ENCODE results near the gene CASQ2.

Gene CASQ2

DNA sequence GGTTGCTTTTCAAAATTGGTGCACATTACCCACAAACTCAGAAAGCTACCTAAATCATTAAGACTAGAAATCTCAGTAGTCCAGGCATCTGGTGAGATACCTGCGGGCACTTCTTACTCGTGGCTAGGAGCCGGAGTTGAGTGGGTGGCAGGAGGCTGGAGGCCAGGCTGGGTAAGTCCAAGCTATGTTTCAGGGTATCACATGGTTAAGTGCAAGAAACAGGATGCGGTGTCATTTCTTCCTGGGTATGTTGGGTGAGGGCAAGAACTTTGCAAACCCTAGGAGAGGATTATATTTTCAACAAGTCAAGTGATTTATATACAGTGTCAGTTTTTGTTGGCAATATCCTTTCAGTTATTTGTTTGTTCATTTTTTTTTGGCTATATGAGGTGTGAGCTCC is 85.7 kb downstream of the CASQ2 start:
- Mint-ChIP-seq H3K27me3 (no peaks in the 10 kb centered on the region), H3K4me3 (no peak overlapping the region), H3K36me3 (no peaks in the 10 kb centered on the region), H3K4me1 (peaks cover 9% of the 10 kb centered on the region), H3K9me3 (no peaks in the 10 kb centered on the region), H3K27ac (no peak overlapping the region)
- ATAC-seq (ENCODE audit: low read depth): no peak
- DNase-seq (ENCODE audit: low spot score in 2 of 2): no peak

- H3K4me1 Mint-ChIP-seq: peaks cover 9% of the 10 kb centered on the region
- H3K27ac Mint-ChIP-seq: no peak overlapping the region
- ATAC-seq (ENCODE audit: low read depth) (no peak), DNase-seq (ENCODE audit: low spot score in 2 of 2) (no peak)
- H3K27me3 Mint-ChIP-seq: no peaks in the 10 kb centered on the region
- H3K4me3 Mint-ChIP-seq: no peak overlapping the region
- no peaks in the 10 kb centered on the region for H3K36me3 Mint-ChIP-seq
- no peaks in the 10 kb centered on the region for H3K9me3 Mint-ChIP-seq
Observed at GRCh38 chr1:115680730-115681111, 87.8 kb downstream of the CASQ2 start.

DNA sequence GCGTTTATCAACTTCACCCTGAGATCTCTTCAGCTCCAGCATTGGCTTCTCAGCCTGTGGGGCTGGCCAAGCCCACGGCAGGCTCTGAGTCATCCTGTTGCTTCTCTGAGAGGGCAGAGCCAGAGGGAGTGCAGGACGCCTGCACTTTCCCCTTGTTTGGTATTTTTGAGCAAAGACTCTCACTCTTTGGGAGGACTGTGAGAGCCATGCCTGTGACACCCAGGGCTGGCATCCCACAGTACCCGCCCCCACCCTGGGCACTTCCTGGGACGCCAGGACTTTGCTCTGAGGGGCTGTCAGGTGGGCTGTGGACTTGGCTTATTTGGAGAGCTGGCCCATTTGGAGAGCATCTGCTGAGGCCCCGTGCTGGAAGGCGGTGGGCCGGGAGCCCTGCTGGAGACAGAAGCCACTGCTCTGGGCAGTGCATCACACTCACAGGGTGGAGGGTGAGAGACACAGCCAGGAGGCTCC is 89.3 kb downstream of the CASQ2 start:
- Mint-ChIP-seq H3K9me3 (no peaks in the 10 kb centered on the region), H3K27me3 (no peaks in the 10 kb centered on the region), H3K36me3 (no peaks in the 10 kb centered on the region), H3K4me3 (no peak overlapping the region), H3K27ac (no peak overlapping the region), H3K4me1 (peaks cover 9% of the 10 kb centered on the region)
- DNase-seq (ENCODE audit: low spot score in 2 of 2) (no peak), ATAC-seq (ENCODE audit: low read depth) (no peak)

GRCh38 chr1:115678141-115678540 is 90.4 kb downstream of the CASQ2 start:
- no peaks in the 10 kb centered on the region for H3K27me3 Mint-ChIP-seq
- no peaks in the 10 kb centered on the region for H3K9me3 Mint-ChIP-seq
- H3K36me3 Mint-ChIP-seq: no peaks in the 10 kb centered on the region
- DNase-seq (ENCODE audit: low spot score in 2 of 2): no peak
- H3K4me3 Mint-ChIP-seq: no peak overlapping the region
- peaks cover 9% of the 10 kb centered on the region for H3K4me1 Mint-ChIP-seq
- no peak for ATAC-seq (ENCODE audit: low read depth)
- H3K27ac Mint-ChIP-seq: no peak overlapping the region

- DNase-seq (ENCODE audit: low spot score in 2 of 2) (no peak), ATAC-seq (ENCODE audit: low read depth) (no peak)
- Mint-ChIP-seq H3K9me3 (no peaks in the 10 kb centered on the region), H3K27ac (no peak overlapping the region), H3K36me3 (no peaks in the 10 kb centered on the region), H3K4me3 (no peak overlapping the region), H3K4me1 (peaks cover 9% of the 10 kb centered on the region), H3K27me3 (no peaks in the 10 kb centered on the region)
Observed at GRCh38 chr1:115677565-115677964, 90.9 kb downstream of the CASQ2 start.

GRCh38 chr1:115677182-115677555 is 91.3 kb downstream of the CASQ2 start:
- no peaks in the 10 kb centered on the region for H3K36me3 Mint-ChIP-seq
- peaks cover 9% of the 10 kb centered on the region for H3K4me1 Mint-ChIP-seq
- no peak overlapping the region for H3K27ac Mint-ChIP-seq
- no peaks in the 10 kb centered on the region for H3K9me3 Mint-ChIP-seq
- no peak overlapping the region for H3K4me3 Mint-ChIP-seq
- ATAC-seq (ENCODE audit: low read depth) (peak; percentile 37), DNase-seq (ENCODE audit: low spot score in 2 of 2) (no peak)
- no peaks in the 10 kb centered on the region for H3K27me3 Mint-ChIP-seq

DNA sequence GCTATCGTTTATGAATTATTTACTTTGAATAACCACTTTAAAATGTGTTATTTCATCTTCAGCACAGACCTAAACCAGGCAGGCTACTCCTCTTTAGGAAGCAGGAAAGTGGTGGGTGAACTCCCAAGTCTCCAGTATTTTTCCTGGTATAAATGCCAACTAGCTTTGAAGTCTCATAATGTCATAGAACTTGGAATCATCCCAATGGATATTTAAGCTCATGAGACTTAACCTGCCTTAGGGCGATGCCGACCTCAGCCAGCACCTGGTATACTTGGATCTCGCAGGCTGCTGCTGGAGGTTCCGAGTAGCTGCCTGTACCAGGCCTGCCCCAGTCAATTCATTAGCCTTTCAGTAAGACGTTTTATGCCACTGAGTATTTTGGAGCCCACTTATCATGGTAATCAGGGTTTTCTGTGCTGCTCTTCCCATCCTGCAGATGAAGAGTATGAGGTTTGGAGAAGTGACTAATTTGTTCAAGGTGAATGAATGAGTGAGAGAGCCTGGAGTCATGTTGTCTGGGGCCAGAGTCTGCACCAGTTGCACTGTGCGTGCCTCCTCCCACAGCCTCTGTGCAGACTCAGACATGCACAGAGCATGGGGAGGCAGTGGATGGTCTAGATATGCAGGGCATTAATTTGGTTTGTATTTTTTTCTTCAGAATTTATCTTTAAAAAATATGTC is 91.9 kb downstream of the CASQ2 start:
- H3K4me1 Mint-ChIP-seq: peaks cover 9% of the 10 kb centered on the region

GRCh38 chr1:115672224-115673009 is 96.1 kb downstream of the CASQ2 start:
- Mint-ChIP-seq H3K27me3 (no peaks in the 10 kb centered on the region), H3K36me3 (peaks cover 1% of the 10 kb centered on the region), H3K9me3 (peaks cover 1% of the 10 kb centered on the region), H3K4me1 (no peaks in the 10 kb centered on the region), H3K27ac (no peak overlapping the region), H3K4me3 (no peak overlapping the region)
- ATAC-seq (ENCODE audit: low read depth): no peak
- DNase-seq (ENCODE audit: low spot score in 2 of 2): no peak

More for the DNA sequence above, 91.9 kb downstream of the CASQ2 start:
- no peaks in the 10 kb centered on the region for H3K36me3 Mint-ChIP-seq
- DNase-seq (ENCODE audit: low spot score in 2 of 2) (no peak), ATAC-seq (ENCODE audit: low read depth) (no peak)
- no peak overlapping the region for H3K4me3 Mint-ChIP-seq
- no peak overlapping the region for H3K27ac Mint-ChIP-seq
- H3K9me3 Mint-ChIP-seq: no peaks in the 10 kb centered on the region
- no peaks in the 10 kb centered on the region for H3K27me3 Mint-ChIP-seq

DNA sequence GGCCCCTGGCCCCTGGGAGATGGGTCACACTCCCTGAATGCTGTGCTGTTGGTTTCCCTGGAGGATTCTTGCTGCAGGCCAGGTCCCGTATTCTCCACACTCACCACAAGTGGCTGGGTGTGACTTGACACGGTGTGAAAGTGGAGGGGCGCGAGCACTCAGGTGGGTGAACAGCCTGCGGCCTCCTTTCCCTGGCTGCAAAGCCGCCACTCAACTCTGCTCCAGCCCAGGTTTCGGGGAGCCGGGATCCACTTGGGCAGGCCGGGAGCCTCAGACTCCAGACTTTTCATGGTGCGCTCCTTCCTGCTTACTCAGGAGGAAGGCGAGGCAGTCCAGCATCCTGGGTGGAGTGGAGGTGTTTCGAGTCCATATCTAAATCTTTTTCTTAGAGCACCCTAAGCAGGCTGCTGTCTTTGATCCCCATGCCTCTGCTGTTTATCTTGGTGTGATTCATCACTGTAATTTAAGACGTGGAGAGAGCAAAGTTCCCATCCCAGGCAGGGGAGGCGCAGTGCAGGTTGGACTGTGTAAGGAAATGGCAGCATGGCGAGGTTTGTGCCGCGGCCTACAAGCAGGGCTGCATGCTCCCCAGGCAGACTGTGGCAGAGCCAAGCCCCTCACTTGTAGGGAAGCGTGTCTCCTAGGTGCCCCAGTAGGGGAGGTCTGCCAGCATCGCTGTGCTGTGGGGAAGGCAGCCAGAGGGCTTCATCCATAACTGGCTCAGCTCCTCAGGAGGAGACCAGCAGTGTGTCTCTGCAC is 97.2 kb downstream of the CASQ2 start:
- Mint-ChIP-seq H3K4me1 (no peaks in the 10 kb centered on the region), H3K36me3 (peaks cover 1% of the 10 kb centered on the region), H3K27me3 (no peaks in the 10 kb centered on the region), H3K27ac (no peak overlapping the region), H3K4me3 (no peak overlapping the region), H3K9me3 (peaks cover 1% of the 10 kb centered on the region)
- no peak for ATAC-seq (ENCODE audit: low read depth)
- no peak for DNase-seq (ENCODE audit: low spot score in 2 of 2)

DNA sequence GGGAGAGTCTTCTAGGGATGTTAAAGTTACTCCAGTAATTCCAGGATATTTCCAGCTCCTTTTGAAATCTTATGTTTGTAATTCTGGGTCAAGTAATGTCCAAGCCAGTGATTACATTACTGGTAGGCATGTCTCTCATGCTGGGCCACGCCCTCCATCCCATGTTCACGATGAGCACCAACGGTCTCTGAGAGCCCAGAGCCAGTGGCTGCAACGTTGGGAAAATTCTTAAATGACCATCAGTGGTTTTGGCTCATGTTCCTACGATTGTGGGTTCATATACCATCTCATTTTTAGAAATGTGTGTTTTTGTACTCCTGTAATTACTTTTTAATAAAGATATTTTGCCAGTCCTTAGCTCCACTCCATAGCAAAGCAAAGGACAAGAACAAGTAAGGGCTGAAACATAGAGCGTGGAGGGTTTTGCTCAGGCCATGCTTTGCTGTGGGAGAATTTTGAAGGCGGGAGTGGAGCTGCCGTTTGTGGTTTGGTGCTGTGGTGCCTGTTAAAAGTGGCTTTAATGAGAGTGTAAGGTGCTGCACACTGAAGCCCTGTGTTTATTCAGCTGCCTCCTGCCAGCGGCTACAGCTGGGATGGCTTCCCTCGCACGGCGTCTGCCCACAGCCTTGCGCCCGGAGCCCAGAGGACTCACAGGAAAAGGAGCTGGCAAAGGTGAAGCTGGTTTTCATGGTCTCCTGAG is 97.9 kb downstream of the CASQ2 start:
- DNase-seq (ENCODE audit: low spot score in 2 of 2) (no peak), ATAC-seq (ENCODE audit: low read depth) (no peak)
- Mint-ChIP-seq H3K27me3 (no peaks in the 10 kb centered on the region), H3K4me3 (no peak overlapping the region), H3K36me3 (peaks cover 1% of the 10 kb centered on the region), H3K27ac (no peak overlapping the region), H3K4me1 (no peaks in the 10 kb centered on the region), H3K9me3 (peaks cover 1% of the 10 kb centered on the region)

GRCh38 chr1:115669886-115670285 is 98.6 kb downstream of the CASQ2 start:
- Mint-ChIP-seq H3K27me3 (no peaks in the 10 kb centered on the region), H3K27ac (no peak overlapping the region), H3K4me1 (no peaks in the 10 kb centered on the region), H3K9me3 (peaks cover 1% of the 10 kb centered on the region), H3K36me3 (peaks cover 1% of the 10 kb centered on the region), H3K4me3 (no peak overlapping the region)
- ATAC-seq (ENCODE audit: low read depth): no peak
- DNase-seq (ENCODE audit: low spot score in 2 of 2): no peak

GRCh38 chr1:115669002-115669673 is 99.4 kb downstream of the CASQ2 start:
- H3K27ac Mint-ChIP-seq: no peak overlapping the region
- DNase-seq (ENCODE audit: low spot score in 2 of 2) (no peak), ATAC-seq (ENCODE audit: low read depth) (no peak)
- no peaks in the 10 kb centered on the region for H3K27me3 Mint-ChIP-seq
- no peaks in the 10 kb centered on the region for H3K4me1 Mint-ChIP-seq
- H3K36me3 Mint-ChIP-seq: peaks cover 1% of the 10 kb centered on the region
- H3K4me3 Mint-ChIP-seq: no peak overlapping the region
- H3K9me3 Mint-ChIP-seq: peaks cover 1% of the 10 kb centered on the region

DNA sequence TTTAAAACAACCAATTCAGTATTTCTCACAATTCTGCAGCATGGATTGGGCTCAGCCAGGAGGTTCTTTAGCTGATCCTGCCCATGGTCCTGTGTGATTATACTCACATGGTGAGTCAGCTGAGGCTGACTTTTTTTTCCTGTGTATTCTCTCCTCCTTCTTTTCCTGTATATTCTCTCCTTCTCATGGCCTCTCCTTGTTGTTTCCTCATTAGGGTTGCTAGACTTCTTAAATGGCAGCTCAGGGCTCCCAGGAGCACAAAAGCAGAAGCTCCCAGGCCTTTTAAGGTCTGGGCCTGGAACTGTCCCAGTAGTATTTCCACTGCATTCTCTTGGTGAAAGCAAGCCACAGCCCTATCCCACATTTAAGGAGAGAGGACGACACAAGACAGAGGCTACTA is 99.9 kb downstream of the CASQ2 start:
- ATAC-seq (ENCODE audit: low read depth): no peak
- DNase-seq (ENCODE audit: low spot score in 2 of 2): no peak
- Mint-ChIP-seq H3K4me3 (no peak overlapping the region), H3K27me3 (no peaks in the 10 kb centered on the region), H3K36me3 (peaks cover 1% of the 10 kb centered on the region), H3K4me1 (no peaks in the 10 kb centered on the region), H3K27ac (no peak overlapping the region), H3K9me3 (peaks cover 1% of the 10 kb centered on the region)

Measured in memory B cell (primary cell).